ENCODE measurements around the gene LDLRAD3.

Gene LDLRAD3

DNA sequence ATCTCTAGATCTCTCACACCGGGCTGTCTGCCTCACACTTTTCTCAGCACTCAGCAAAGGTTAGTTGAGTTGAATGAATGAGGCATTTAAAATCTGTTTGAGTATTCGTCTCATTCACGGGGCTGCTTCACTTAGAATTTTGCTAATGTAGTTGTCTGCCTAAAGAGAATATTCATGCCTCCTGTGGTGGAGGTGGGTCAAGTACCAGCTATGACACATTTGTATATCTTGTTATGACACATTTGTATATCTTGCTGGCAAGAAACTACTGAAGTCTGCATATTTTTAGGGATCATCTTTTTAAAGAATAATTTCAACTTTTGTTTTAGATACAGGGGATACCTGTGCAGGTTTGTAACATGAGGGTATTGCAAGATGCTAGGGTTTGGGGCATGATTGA is 43.1 kb downstream of the LDLRAD3 start:
- Histone ChIP-seq H3K27me3 (replicated peaks; ENCODE audit: control insufficient read depth, insufficient read depth, low read length) (no peaks in the 10 kb centered on the region), H3K4me3 (replicated peaks; ENCODE audit: low read depth, low read length) (no peak overlapping the region), H3K36me3 (ENCODE audit: control insufficient read depth, insufficient read depth, low read length) (no peaks in the 10 kb centered on the region)
- TF ChIP-seq, protein P1, sequence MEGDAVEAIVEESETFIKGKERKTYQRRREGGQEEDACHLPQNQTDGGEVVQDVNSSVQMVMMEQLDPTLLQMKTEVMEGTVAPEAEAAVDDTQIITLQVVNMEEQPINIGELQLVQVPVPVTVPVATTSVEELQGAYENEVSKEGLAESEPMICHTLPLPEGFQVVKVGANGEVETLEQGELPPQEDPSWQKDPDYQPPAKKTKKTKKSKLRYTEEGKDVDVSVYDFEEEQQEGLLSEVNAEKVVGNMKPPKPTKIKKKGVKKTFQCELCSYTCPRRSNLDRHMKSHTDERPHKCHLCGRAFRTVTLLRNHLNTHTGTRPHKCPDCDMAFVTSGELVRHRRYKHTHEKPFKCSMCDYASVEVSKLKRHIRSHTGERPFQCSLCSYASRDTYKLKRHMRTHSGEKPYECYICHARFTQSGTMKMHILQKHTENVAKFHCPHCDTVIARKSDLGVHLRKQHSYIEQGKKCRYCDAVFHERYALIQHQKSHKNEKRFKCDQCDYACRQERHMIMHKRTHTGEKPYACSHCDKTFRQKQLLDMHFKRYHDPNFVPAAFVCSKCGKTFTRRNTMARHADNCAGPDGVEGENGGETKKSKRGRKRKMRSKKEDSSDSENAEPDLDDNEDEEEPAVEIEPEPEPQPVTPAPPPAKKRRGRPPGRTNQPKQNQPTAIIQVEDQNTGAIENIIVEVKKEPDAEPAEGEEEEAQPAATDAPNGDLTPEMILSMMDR (IDR thresholded peaks at IDR 0.05; ENCODE audit: insufficient read depth, low read length, poor library complexity, severe bottlenecking), result no peak
- no peak for DNase-seq (ENCODE audit: extremely low read depth, insufficient read length)

- Histone ChIP-seq H3K27me3 (replicated peaks; ENCODE audit: control insufficient read depth, insufficient read depth, low read length) (no peaks in the 10 kb centered on the region), H3K36me3 (ENCODE audit: control insufficient read depth, insufficient read depth, low read length) (no peaks in the 10 kb centered on the region), H3K4me3 (replicated peaks; ENCODE audit: low read depth, low read length) (no peak overlapping the region)
- TF ChIP-seq, protein P1 (IDR thresholded peaks at IDR 0.05; ENCODE audit: insufficient read depth, low read length, poor library complexity, severe bottlenecking), result no peak
- DNase-seq (ENCODE audit: extremely low read depth, insufficient read length), result no peak
Observed at GRCh38 chr11:35990170-35990569, 46.3 kb downstream of the LDLRAD3 start.

GRCh38 chr11:35990816-35991215 is 47.0 kb downstream of the LDLRAD3 start:
- TF ChIP-seq, protein P1 (IDR thresholded peaks at IDR 0.05; ENCODE audit: insufficient read depth, low read length, poor library complexity, severe bottlenecking), result no peak
- Histone ChIP-seq H3K36me3 (ENCODE audit: control insufficient read depth, insufficient read depth, low read length) (no peaks in the 10 kb centered on the region), H3K27me3 (replicated peaks; ENCODE audit: control insufficient read depth, insufficient read depth, low read length) (no peaks in the 10 kb centered on the region), H3K4me3 (replicated peaks; ENCODE audit: low read depth, low read length) (no peak overlapping the region)
- no peak for DNase-seq (ENCODE audit: extremely low read depth, insufficient read length)

DNA sequence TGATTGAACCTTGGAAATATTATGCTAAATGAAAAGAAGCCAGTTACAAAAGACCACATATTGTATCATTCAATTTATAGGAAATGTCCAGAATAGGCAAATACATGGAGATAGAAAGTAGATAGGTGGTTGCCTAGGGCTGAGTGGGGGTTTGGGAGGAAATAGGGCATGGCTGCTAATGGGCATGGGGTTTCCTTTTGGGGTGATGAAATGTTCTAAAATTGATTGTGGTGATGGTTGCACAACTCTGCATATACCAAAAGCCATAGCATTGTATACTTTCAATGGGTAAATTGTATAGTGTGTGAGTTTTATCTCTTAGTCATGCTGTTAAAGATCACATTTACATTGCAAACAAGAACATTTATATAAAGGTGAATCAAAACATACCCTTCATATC is 48.7 kb downstream of the LDLRAD3 start:
- no peak for DNase-seq (ENCODE audit: extremely low read depth, insufficient read length)
- TF ChIP-seq, protein P1 (IDR thresholded peaks at IDR 0.05; ENCODE audit: insufficient read depth, low read length, poor library complexity, severe bottlenecking), result no peak
- Histone ChIP-seq H3K36me3 (ENCODE audit: control insufficient read depth, insufficient read depth, low read length) (no peaks in the 10 kb centered on the region), H3K27me3 (replicated peaks; ENCODE audit: control insufficient read depth, insufficient read depth, low read length) (no peaks in the 10 kb centered on the region), H3K4me3 (replicated peaks; ENCODE audit: low read depth, low read length) (no peak overlapping the region)

GRCh38 chr11:35994421-35994820 is 50.6 kb downstream of the LDLRAD3 start:
- no peak for DNase-seq (ENCODE audit: extremely low read depth, insufficient read length)
- TF ChIP-seq, protein P1 (IDR thresholded peaks at IDR 0.05; ENCODE audit: insufficient read depth, low read length, poor library complexity, severe bottlenecking), result no peak

GRCh38 chr11:35995681-35996271 is 51.9 kb downstream of the LDLRAD3 start:
- Histone ChIP-seq H3K4me3 (replicated peaks; ENCODE audit: low read depth, low read length) (no peak overlapping the region), H3K27me3 (replicated peaks; ENCODE audit: control insufficient read depth, insufficient read depth, low read length) (no peaks in the 10 kb centered on the region), H3K36me3 (ENCODE audit: control insufficient read depth, insufficient read depth, low read length) (no peaks in the 10 kb centered on the region)
- TF ChIP-seq, protein P1 (IDR thresholded peaks at IDR 0.05; ENCODE audit: insufficient read depth, low read length, poor library complexity, severe bottlenecking), result no peak
- DNase-seq (ENCODE audit: extremely low read depth, insufficient read length), result no peak

More at GRCh38 chr11:35994421-35994820, 50.6 kb downstream of the LDLRAD3 start:
- Histone ChIP-seq H3K36me3 (ENCODE audit: control insufficient read depth, insufficient read depth, low read length) (no peaks in the 10 kb centered on the region), H3K4me3 (replicated peaks; ENCODE audit: low read depth, low read length) (no peak overlapping the region), H3K27me3 (replicated peaks; ENCODE audit: control insufficient read depth, insufficient read depth, low read length) (no peaks in the 10 kb centered on the region)

Measured in GM06990 (cell line).